GM10847 (cell line): ENCODE data around the gene BRD4.

Experiments
- POLR2A ChIP-seq: IDR thresholded peaks from 2 replicates; pipeline ENCODE4 v1.6.1; 2011; ENCODE audit not compliant: insufficient read length; ENCODE audit errors: extremely low read depth

BRD4 gene

GRCh38 chr19:15218501-15218900 lies 113.8 kb downstream of the BRD4 start:
- TF ChIP-seq POLR2A, result no peak

- no peak for TF ChIP-seq POLR2A
These were observed 116.0 kb downstream of the BRD4 start for GRCh38 chr19:15216363-15216762.

GRCh38 chr19:15213715-15214381 lies 118.5 kb downstream of the BRD4 start:
- TF ChIP-seq POLR2A, result no peak

GRCh38 chr19:15212711-15213110 lies 119.6 kb downstream of the BRD4 start:
- TF ChIP-seq POLR2A, result no peak

- TF ChIP-seq POLR2A, result no peak
These were observed 122.0 kb downstream of the BRD4 start for GRCh38 chr19:15210323-15210781.

- no peak for TF ChIP-seq POLR2A
These were observed 130.8 kb downstream of the BRD4 start for GRCh38 chr19:15201374-15202023.

- TF ChIP-seq POLR2A, result no peak
These were observed 131.6 kb downstream of the BRD4 start, which contains the start of gene NOTCH3 for GRCh38 chr19:15200553-15201364. TSS of gene NOTCH3 (minus strand) at chr19:15200995. CDS start at chr19:15200905, 90 bp downstream.

GRCh38 chr19:15199661-15200552 lies 132.4 kb downstream of the BRD4 start:
- TF ChIP-seq POLR2A, result no peak

GRCh38 chr19:15198951-15199660 lies 133.2 kb downstream of the BRD4 start:
- no peak for TF ChIP-seq POLR2A

- TF ChIP-seq POLR2A, result no peak
These were observed 134.4 kb downstream of the BRD4 start for GRCh38 chr19:15197942-15198341.

GRCh38 chr19:15197275-15197941 lies 134.9 kb downstream of the BRD4 start:
- TF ChIP-seq POLR2A, result no peak

GRCh38 chr19:15196360-15197005 lies 135.9 kb downstream of the BRD4 start:
- no peak for TF ChIP-seq POLR2A

- no peak for TF ChIP-seq POLR2A
These were observed 136.7 kb downstream of the BRD4 start for GRCh38 chr19:15195371-15196334.
